ENCODE data around the gene ECM2.

DNA sequence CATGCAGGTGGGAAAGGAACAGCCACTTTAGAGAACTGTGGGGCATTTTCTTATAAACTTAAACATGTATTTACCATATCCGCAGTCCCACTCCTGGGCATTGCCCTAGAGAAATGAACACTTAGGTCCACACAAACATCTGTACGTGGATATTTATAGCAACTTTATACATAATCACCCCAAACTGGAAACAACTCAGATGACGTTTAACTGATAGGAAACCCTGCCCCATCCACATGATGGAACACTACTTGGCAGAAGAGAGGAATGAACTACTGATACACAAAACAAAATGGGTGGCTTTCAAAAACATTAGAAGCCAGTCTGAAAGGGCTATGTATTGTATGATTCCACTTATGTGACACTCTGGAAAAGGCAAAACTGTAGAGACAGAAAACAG lies 22.4 kb downstream of the ECM2 start:
- TF ChIP-seq, protein P1, sequence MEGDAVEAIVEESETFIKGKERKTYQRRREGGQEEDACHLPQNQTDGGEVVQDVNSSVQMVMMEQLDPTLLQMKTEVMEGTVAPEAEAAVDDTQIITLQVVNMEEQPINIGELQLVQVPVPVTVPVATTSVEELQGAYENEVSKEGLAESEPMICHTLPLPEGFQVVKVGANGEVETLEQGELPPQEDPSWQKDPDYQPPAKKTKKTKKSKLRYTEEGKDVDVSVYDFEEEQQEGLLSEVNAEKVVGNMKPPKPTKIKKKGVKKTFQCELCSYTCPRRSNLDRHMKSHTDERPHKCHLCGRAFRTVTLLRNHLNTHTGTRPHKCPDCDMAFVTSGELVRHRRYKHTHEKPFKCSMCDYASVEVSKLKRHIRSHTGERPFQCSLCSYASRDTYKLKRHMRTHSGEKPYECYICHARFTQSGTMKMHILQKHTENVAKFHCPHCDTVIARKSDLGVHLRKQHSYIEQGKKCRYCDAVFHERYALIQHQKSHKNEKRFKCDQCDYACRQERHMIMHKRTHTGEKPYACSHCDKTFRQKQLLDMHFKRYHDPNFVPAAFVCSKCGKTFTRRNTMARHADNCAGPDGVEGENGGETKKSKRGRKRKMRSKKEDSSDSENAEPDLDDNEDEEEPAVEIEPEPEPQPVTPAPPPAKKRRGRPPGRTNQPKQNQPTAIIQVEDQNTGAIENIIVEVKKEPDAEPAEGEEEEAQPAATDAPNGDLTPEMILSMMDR (IDR thresholded peaks at IDR 0.05), result no peak
- no peak for TF ChIP-seq POLR2A (IDR thresholded peaks at IDR 0.05)

Data from testis (tissue), 2 donors.